ENCODE measurements around the gene GDF11. TPM values are rescaled to one million over a fixed set of nuclear protein-coding genes. Genes with fewer than 3 reads are reported as not detected.
A peak's percentile ranks its signal among the peaks of the same experiment; 100 is the strongest.

GDF11 gene
- total RNA-seq, 1 donor from 2014 or later: 0.26 TPM

GRCh38 chr12:55789893-55790292 is 47.0 kb downstream of the GDF11 start:
- no peak for TF ChIP-seq CTCF (IDR thresholded peaks at IDR 0.05; ENCODE audit: insufficient read depth, low read length, severe bottlenecking)
- Histone ChIP-seq H3K4me3 (ENCODE audit: low read depth, low read length) (no peak overlapping the region), H3K27me3 (ENCODE audit: control insufficient read depth, insufficient read depth, low read length) (no peaks in the 10 kb centered on the region), H3K36me3 (ENCODE audit: control insufficient read depth, insufficient read depth, low read length) (peaks cover 9% of the 10 kb centered on the region)
- no peak for DNase-seq (ENCODE audit: low read depth)
- FAIRE-seq: no peak

- TF ChIP-seq CTCF (IDR thresholded peaks at IDR 0.05; ENCODE audit: insufficient read depth, low read length, severe bottlenecking): no peak
- Histone ChIP-seq H3K36me3 (ENCODE audit: control insufficient read depth, insufficient read depth, low read length) (peaks cover 7% of the 10 kb centered on the region), H3K4me3 (ENCODE audit: low read depth, low read length) (no peak overlapping the region), H3K27me3 (ENCODE audit: control insufficient read depth, insufficient read depth, low read length) (no peaks in the 10 kb centered on the region)
- DNase-seq (ENCODE audit: low read depth) (no peak), FAIRE-seq (no peak)
These were observed 53.0 kb downstream of the GDF11 start for GRCh38 chr12:55795950-55796349.

- H3K4me3 ChIP-seq (ENCODE audit: low read depth, low read length): no peak overlapping the region
- FAIRE-seq (no peak), DNase-seq (ENCODE audit: low read depth) (peak; percentile 36)
- H3K36me3 ChIP-seq (ENCODE audit: control insufficient read depth, insufficient read depth, low read length): peaks cover 7% of the 10 kb centered on the region
- H3K27me3 ChIP-seq (ENCODE audit: control insufficient read depth, insufficient read depth, low read length): no peaks in the 10 kb centered on the region
- peak; percentile 23 for TF ChIP-seq CTCF (IDR thresholded peaks at IDR 0.05; ENCODE audit: insufficient read depth, low read length, severe bottlenecking)
These were observed 54.1 kb downstream of the GDF11 start for GRCh38 chr12:55797068-55797467.

DNA sequence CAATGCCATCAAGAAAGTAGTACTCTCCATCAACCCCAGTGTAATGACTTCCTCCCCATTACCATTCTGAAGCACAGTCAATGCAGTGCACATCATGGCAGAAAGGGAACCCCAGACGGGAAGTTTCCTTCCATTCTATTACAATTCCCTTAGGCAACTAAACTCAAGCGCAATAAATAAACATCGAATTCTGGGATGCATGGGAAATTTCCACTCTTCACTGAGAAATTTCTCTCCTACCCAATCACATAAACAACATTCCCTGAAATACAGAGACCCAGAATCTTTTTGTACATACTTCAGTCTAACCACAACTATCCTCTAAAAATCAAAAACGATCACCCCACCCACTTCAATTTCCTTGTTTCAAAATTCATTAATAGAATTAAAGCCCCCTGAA is 54.6 kb downstream of the GDF11 start:
- FAIRE-seq (no peak), DNase-seq (ENCODE audit: low read depth) (no peak)
- Histone ChIP-seq H3K4me3 (ENCODE audit: low read depth, low read length) (no peak overlapping the region), H3K36me3 (ENCODE audit: control insufficient read depth, insufficient read depth, low read length) (peaks cover 7% of the 10 kb centered on the region), H3K27me3 (ENCODE audit: control insufficient read depth, insufficient read depth, low read length) (no peaks in the 10 kb centered on the region)
- no peak for TF ChIP-seq CTCF (IDR thresholded peaks at IDR 0.05; ENCODE audit: insufficient read depth, low read length, severe bottlenecking)

Other genes starting within 250 kb of the GDF11 start
- not detected in 2 replicates for gene OR6C4, start 193.5 kb upstream of the GDF11 start, total RNA-seq
- not detected in 2 replicates for gene OR2AP1, start 170.7 kb upstream of the GDF11 start, total RNA-seq
- not detected in 2 replicates for gene OR10P1, start 106.2 kb upstream of the GDF11 start, total RNA-seq
- 0.79 and 1.3 TPM in 2 replicates for gene ITGA7, start 35.2 kb upstream of the GDF11 start, total RNA-seq
- 64.5 and 89.1 TPM in 2 replicates for gene BLOC1S1, start 27.1 kb upstream of the GDF11 start, total RNA-seq
- gene RDH5, start 22.7 kb upstream of the GDF11 start, total RNA-seq: 1.1 and 2.3 TPM in 2 replicates
- gene CD63, start 14.1 kb upstream of the GDF11 start, total RNA-seq: 1,301 and 1,307 TPM in 2 replicates
- gene SARNP, start 74.6 kb downstream of the GDF11 start, total RNA-seq: 68.7 and 111 TPM in 2 replicates
- gene ORMDL2, start 74.9 kb downstream of the GDF11 start, total RNA-seq: 46.1 and 52.0 TPM in 2 replicates
- 34.3 and 38.4 TPM in 2 replicates for gene DNAJC14, start 86.5 kb downstream of the GDF11 start, total RNA-seq
- gene MMP19, start 99.8 kb downstream of the GDF11 start, total RNA-seq: 0.13 and 0.53 TPM in 2 replicates
- gene PYM1, start 184.8 kb downstream of the GDF11 start, total RNA-seq: 34.0 and 56.3 TPM in 2 replicates
- 81.9 and 88.5 TPM in 2 replicates for gene DGKA, start 188.0 kb downstream of the GDF11 start, total RNA-seq
- 1.8 and 2.6 TPM in 2 replicates for gene PMEL, start 222.9 kb downstream of the GDF11 start, total RNA-seq
- gene CDK2, start 223.7 kb downstream of the GDF11 start, total RNA-seq: 5.2 and 6.8 TPM in 2 replicates
- 30.8 and 48.8 TPM in 2 replicates for gene RAB5B, start 231.0 kb downstream of the GDF11 start, total RNA-seq

Data from bronchial epithelial cell (primary cell).